ENCODE results near the gene GASK1A. TPM values are rescaled to one million over a fixed set of nuclear protein-coding genes. Genes with fewer than 3 reads are reported as not detected.

GASK1A gene
- total and polyA plus RNA-seq, 5 donors, result 1.5 to 5.7 (median 3.7) TPM

- intact Hi-C loops (cut with DNase I), result no loop called here
- no peaks in the 10 kb centered on the region for H3K9me3 ChIP-seq (ENCODE audit: control insufficient read depth, low read length)
- H3K27ac ChIP-seq (ENCODE audit: low read length), result no peak overlapping the region
- DNase-seq, result no peak
- H3K4me1 ChIP-seq (ENCODE audit: control insufficient read depth, insufficient read depth, low read length), result peaks cover 10% of the 10 kb centered on the region
- H3K4me3 ChIP-seq (ENCODE audit: low read length), result no peak overlapping the region
- 74% methylated on average over 2 of the region's 2 CpGs for whole genome bisulfite sequencing
- peak in 1 of 2 donors; percentile 15 for ATAC-seq
- no peaks in the 10 kb centered on the region for H3K27me3 ChIP-seq (ENCODE audit: control insufficient read depth, insufficient read depth)
These were observed 115.3 kb downstream of the GASK1A start for GRCh38 chr3:43094381-43094780.

- Histone ChIP-seq H3K4me1 (ENCODE audit: control insufficient read depth, insufficient read depth, low read length) (peaks cover 10% of the 10 kb centered on the region), H3K27ac (ENCODE audit: low read length) (no peak overlapping the region), H3K27me3 (ENCODE audit: control insufficient read depth, insufficient read depth) (no peaks in the 10 kb centered on the region), H3K9me3 (ENCODE audit: control insufficient read depth, low read length) (no peaks in the 10 kb centered on the region), H3K4me3 (ENCODE audit: low read length) (no peak overlapping the region)
- 92% methylated on average over 4 of the region's 4 CpGs for WGBS
- no peak for ATAC-seq
- no peak for DNase-seq
- intact Hi-C loops (cut with DNase I), result no loop called here
These were observed 115.7 kb downstream of the GASK1A start for GRCh38 chr3:43094851-43095250.

GRCh38 chr3:43095370-43095769 lies 116.3 kb downstream of the GASK1A start:
- no peak for ATAC-seq
- intact Hi-C loops (cut with DNase I), result no loop called here
- no peak overlapping the region for H3K4me3 ChIP-seq (ENCODE audit: low read length)
- WGBS, result 96% methylated on average over 5 of the region's 5 CpGs
- H3K4me1 ChIP-seq (ENCODE audit: control insufficient read depth, insufficient read depth, low read length), result peaks cover 10% of the 10 kb centered on the region
- H3K27me3 ChIP-seq (ENCODE audit: control insufficient read depth, insufficient read depth), result no peaks in the 10 kb centered on the region
- no peak for DNase-seq
- H3K9me3 ChIP-seq (ENCODE audit: control insufficient read depth, low read length), result no peaks in the 10 kb centered on the region
- no peak overlapping the region for H3K27ac ChIP-seq (ENCODE audit: low read length)

GRCh38 chr3:43096761-43097160 lies 117.7 kb downstream of the GASK1A start:
- Histone ChIP-seq H3K4me1 (ENCODE audit: control insufficient read depth, insufficient read depth, low read length) (peaks cover 10% of the 10 kb centered on the region), H3K27ac (ENCODE audit: low read length) (no peak overlapping the region), H3K27me3 (ENCODE audit: control insufficient read depth, insufficient read depth) (no peaks in the 10 kb centered on the region), H3K9me3 (ENCODE audit: control insufficient read depth, low read length) (no peaks in the 10 kb centered on the region), H3K4me3 (ENCODE audit: low read length) (no peak overlapping the region)
- ATAC-seq, result no peak
- intact Hi-C loops (cut with DNase I), result no loop called here
- 81% methylated on average over 3 of the region's 3 CpGs for WGBS
- no peak for DNase-seq

- 60% methylated on average over 5 of the region's 5 CpGs for WGBS
- Histone ChIP-seq H3K9me3 (ENCODE audit: control insufficient read depth, low read length) (no peaks in the 10 kb centered on the region), H3K27ac (ENCODE audit: low read length) (no peak overlapping the region), H3K27me3 (ENCODE audit: control insufficient read depth, insufficient read depth) (no peaks in the 10 kb centered on the region), H3K4me3 (ENCODE audit: low read length) (no peak overlapping the region), H3K4me1 (ENCODE audit: control insufficient read depth, insufficient read depth, low read length) (peaks cover 13% of the 10 kb centered on the region)
- ATAC-seq, result no peak
- peak in 2 of 3 donors; percentile 35 to 44 for DNase-seq
- intact Hi-C loops (cut with DNase I), result no loop called here
These were observed 118.4 kb downstream of the GASK1A start for GRCh38 chr3:43097400-43098080.

GRCh38 chr3:43098761-43099160 lies 119.7 kb downstream of the GASK1A start:
- intact Hi-C loops (cut with DNase I), result no loop called here
- WGBS, result 93% methylated on average over 8 of the region's 8 CpGs
- Histone ChIP-seq H3K9me3 (ENCODE audit: control insufficient read depth, low read length) (no peaks in the 10 kb centered on the region), H3K4me1 (ENCODE audit: control insufficient read depth, insufficient read depth, low read length) (peaks cover 15% of the 10 kb centered on the region), H3K27me3 (ENCODE audit: control insufficient read depth, insufficient read depth) (no peaks in the 10 kb centered on the region), H3K4me3 (ENCODE audit: low read length) (no peak overlapping the region), H3K27ac (ENCODE audit: low read length) (no peak overlapping the region)
- DNase-seq (no peak), ATAC-seq (no peak)

- no peak overlapping the region for H3K4me3 ChIP-seq (ENCODE audit: low read length)
- ATAC-seq, result peak; percentile 33 to 62
- peaks cover 9% of the 10 kb centered on the region for H3K4me1 ChIP-seq (ENCODE audit: control insufficient read depth, insufficient read depth, low read length)
- peak overlapping the region; percentile 56 for H3K27ac ChIP-seq (ENCODE audit: low read length)
- DNase-seq, result peak in 1 of 3 donors; percentile 61
- H3K27me3 ChIP-seq (ENCODE audit: control insufficient read depth, insufficient read depth), result no peaks in the 10 kb centered on the region
- intact Hi-C loops (cut with DNase I), result no loop called here
- H3K9me3 ChIP-seq (ENCODE audit: control insufficient read depth, low read length), result no peaks in the 10 kb centered on the region
- WGBS, result 39% methylated on average over 2 of the region's 2 CpGs
These were observed 123.8 kb downstream of the GASK1A start for GRCh38 chr3:43102773-43103480.

- peaks cover 9% of the 10 kb centered on the region for H3K4me1 ChIP-seq (ENCODE audit: control insufficient read depth, insufficient read depth, low read length)
- intact Hi-C loops (cut with DNase I), result no loop called here
- ATAC-seq, result no peak
- H3K27ac ChIP-seq (ENCODE audit: low read length), result no peak overlapping the region
- no peak for DNase-seq
- WGBS, result 65% methylated on average over 3 of the region's 3 CpGs
- no peak overlapping the region for H3K4me3 ChIP-seq (ENCODE audit: low read length)
- H3K27me3 ChIP-seq (ENCODE audit: control insufficient read depth, insufficient read depth), result no peaks in the 10 kb centered on the region
- H3K9me3 ChIP-seq (ENCODE audit: control insufficient read depth, low read length), result no peaks in the 10 kb centered on the region
These were observed 124.9 kb downstream of the GASK1A start for GRCh38 chr3:43104039-43104438.

- DNase-seq (peak in 1 of 3 donors; percentile 66), ATAC-seq (peak; percentile 11)
- H3K27ac ChIP-seq (ENCODE audit: low read length), result peak overlapping the region; percentile 11
- H3K4me3 ChIP-seq (ENCODE audit: low read length), result peak overlapping the region; percentile 67
- H3K9me3 ChIP-seq (ENCODE audit: control insufficient read depth, low read length), result no peaks in the 10 kb centered on the region
- H3K27me3 ChIP-seq (ENCODE audit: control insufficient read depth, insufficient read depth), result no peaks in the 10 kb centered on the region
- peaks cover 9% of the 10 kb centered on the region for H3K4me1 ChIP-seq (ENCODE audit: control insufficient read depth, insufficient read depth, low read length)
- intact Hi-C loops (cut with DNase I), result no loop called here
- 38% methylated on average over 33 of the region's 33 CpGs for WGBS
These were observed 125.8 kb downstream of the GASK1A start for GRCh38 chr3:43104660-43105595.

- intact Hi-C loops (cut with DNase I), result no loop called here
- DNase-seq (peak; percentile 91 to 97 (median 96)), ATAC-seq (peak; percentile 96 to 97)
- WGBS, result under 1% methylated on average over 71 of the region's 71 CpGs
- Histone ChIP-seq H3K9me3 (ENCODE audit: control insufficient read depth, low read length) (no peaks in the 10 kb centered on the region), H3K27ac (ENCODE audit: low read length) (peak within 1 kb of the TSS; percentile 37), H3K4me3 (ENCODE audit: low read length) (peak within 1 kb of the TSS; percentile 67), H3K27me3 (ENCODE audit: control insufficient read depth, insufficient read depth) (no peaks in the 10 kb centered on the region), H3K4me1 (ENCODE audit: control insufficient read depth, insufficient read depth, low read length) (peaks cover 9% of the 10 kb centered on the region)
These were observed 126.6 kb downstream of the GASK1A start, which contains the start of gene POMGNT2 for GRCh38 chr3:43105596-43106292. TSS of gene POMGNT2 (minus strand) at chr3:43106079. CDS start at chr3:43081431, 24,648 bp downstream.

All from right cardiac atrium (tissue), 5 donors.